ENCODE measurements around the gene EPB41L4A.

DNA sequence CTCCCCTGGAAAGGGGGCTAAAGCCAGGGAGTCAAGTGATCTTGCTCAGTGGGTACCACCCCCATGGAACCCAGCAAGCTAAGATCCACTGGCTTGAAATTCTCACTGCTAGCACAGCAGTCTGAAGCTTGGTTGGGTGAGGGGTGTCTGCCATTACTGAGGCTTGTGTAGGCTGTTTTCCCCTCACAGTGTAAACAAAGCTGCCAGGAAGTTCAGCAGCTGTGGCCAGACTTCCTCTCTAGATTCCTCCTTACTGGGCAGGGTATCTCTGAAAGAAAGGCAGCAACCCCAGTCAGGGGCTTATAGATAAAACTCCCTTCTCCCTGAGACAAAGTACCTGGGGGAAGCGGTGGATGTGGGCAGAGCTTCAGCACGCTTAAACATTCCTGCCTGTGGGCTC lies 17.1 kb upstream of the EPB41L4A start:
- TF ChIP-seq POLR2A (IDR thresholded peaks at IDR 0.05; ENCODE audit: low read length) (no peak), GATA1 (IDR thresholded peaks at IDR 0.05; ENCODE audit: low read depth, low read length) (no peak)
